ENCODE results near the gene NACA2. TPM values are rescaled to one million over a fixed set of nuclear protein-coding genes. Genes with fewer than 3 reads are reported as not detected.

Gene NACA2
- total and polyA plus RNA-seq, 2 of the 13 experiments (the other 11 are each of a cell fraction or from before 2014, with no cell fraction given) = 0.21 TPM; not detected in 1

- 12% methylated on average over 1 of the region's 1 CpG for WGBS (ENCODE audit: low lambda C conversion rate)
- DNase-seq (ENCODE audit: low spot score) = no peak
- Histone ChIP-seq H3K36me3 (replicated peaks in 1 of 2; ENCODE audit: control insufficient read depth in 1 of 2, insufficient read depth in 2 of 2, low read length in 2 of 2) (no peaks in the 10 kb centered on the region), H3K4me2 (ENCODE audit: low read depth, low read length) (no peak overlapping the region), H2AFZ (ENCODE audit: low read length) (no peak overlapping the region), H3K9ac (ENCODE audit: insufficient read depth, low read depth, low read length) (no peak overlapping the region), H3K79me2 (ENCODE audit: insufficient read depth, low read length) (no peaks in the 10 kb centered on the region), H3K27ac (ENCODE audit: extremely low read length, insufficient read depth, low read length) (no peak overlapping the region), H3K4me3 (replicated peaks in 1 of 3; ENCODE audit: insufficient read depth in 1 of 3, low read depth in 2 of 3, low read length in 3 of 3) (no peak overlapping the region), H3K27me3 (ENCODE audit: control insufficient read depth in 1 of 2, insufficient read depth in 2 of 2, low read length in 2 of 2) (no peaks in the 10 kb centered on the region), H3K9me3 (ENCODE audit: low read length) (peaks cover 11% of the 10 kb centered on the region), H4K20me1 (ENCODE audit: insufficient read depth, low read length) (no peaks in the 10 kb centered on the region), H3K4me1 (ENCODE audit: insufficient read depth, low read length) (no peaks in the 10 kb centered on the region)
- BruUV-seq (replicated peaks) = no TSS peak
- TF ChIP-seq ZNF382 (CRISPR knock-in tag; IDR thresholded peaks at IDR 0.05; ENCODE audit: borderline replicate concordance) = peak; percentile 89; the same call in 1 of the 2 replicates
- no peak for TF ChIP-seq ZNF747 (CRISPR knock-in tag; IDR thresholded peaks at IDR 0.05; ENCODE audit: borderline replicate concordance)
- FAIRE-seq = no peak
- no peak for ATAC-seq
- in situ Hi-C loops (cut with HindIII; ENCODE audit: extremely low pct_ligation_motif_present, low pct_unique_long_range_greater_than_20kb) = no loop called here
- CTCF ChIA-PET (ENCODE audit: low intra/inter-chr PET ratio, low total read pairs) = no interaction called here
- intact Hi-C loops (cut with micrococcal nuclease; ENCODE audit: unreplicated experiment) = no loop called here
- POLR2A ChIA-PET = no interaction called here
Observed at GRCh38 chr17:61545335-61545938, 45.6 kb downstream of the NACA2 start.

- H3K27me3 ChIP-seq (ENCODE audit: control insufficient read depth in 1 of 2, insufficient read depth in 2 of 2, low read length in 2 of 2) = no peaks in the 10 kb centered on the region
- no peak overlapping the region for H3K27ac ChIP-seq (ENCODE audit: extremely low read length, insufficient read depth, low read length)
- no peak for FAIRE-seq
- H3K4me2 ChIP-seq (ENCODE audit: low read depth, low read length) = no peak overlapping the region
- intact Hi-C loops (cut with micrococcal nuclease; ENCODE audit: unreplicated experiment) = no loop called here
- H3K36me3 ChIP-seq (replicated peaks in 1 of 2; ENCODE audit: control insufficient read depth in 1 of 2, insufficient read depth in 2 of 2, low read length in 2 of 2) = no peaks in the 10 kb centered on the region
- H3K79me2 ChIP-seq (ENCODE audit: insufficient read depth, low read length) = no peaks in the 10 kb centered on the region
- in situ Hi-C loops (cut with HindIII; ENCODE audit: extremely low pct_ligation_motif_present, low pct_unique_long_range_greater_than_20kb) = no loop called here
- H4K20me1 ChIP-seq (ENCODE audit: insufficient read depth, low read length) = no peaks in the 10 kb centered on the region
- no peak overlapping the region for H3K4me3 ChIP-seq (replicated peaks in 1 of 3; ENCODE audit: insufficient read depth in 1 of 3, low read depth in 2 of 3, low read length in 3 of 3)
- TF ChIP-seq ATF7-NPFF (CRISPR knock-in tag; IDR thresholded peaks at IDR 0.05; ENCODE audit: low read depth) (no peak), ZNF598 (CRISPR knock-in tag; IDR thresholded peaks at IDR 0.05; ENCODE audit: borderline replicate concordance) (no peak), NFYB (CRISPR knock-in tag; IDR thresholded peaks at IDR 0.05) (no peak)
- H2AFZ ChIP-seq (ENCODE audit: low read length) = no peak overlapping the region
- 63% methylated on average over 9 of the region's 9 CpGs for WGBS (ENCODE audit: low lambda C conversion rate)
- ATAC-seq = no peak
- POLR2A ChIA-PET = no interaction called here
- CTCF ChIA-PET (ENCODE audit: low intra/inter-chr PET ratio, low total read pairs) = no interaction called here
- no TSS peak for BruUV-seq (replicated peaks)
- peaks cover 12% of the 10 kb centered on the region for H3K9me3 ChIP-seq (ENCODE audit: low read length)
- H3K9ac ChIP-seq (ENCODE audit: insufficient read depth, low read depth, low read length) = no peak overlapping the region
- H3K4me1 ChIP-seq (ENCODE audit: insufficient read depth, low read length) = no peaks in the 10 kb centered on the region
- DNase-seq (ENCODE audit: low spot score) = no peak
Observed at GRCh38 chr17:61543786-61544415, 47.1 kb downstream of the NACA2 start.

Measured in HepG2 (cell line).